ENCODE results near the gene TADA2A.
A peak's percentile ranks its signal among the peaks of the same experiment; 100 is the strongest.

TADA2A gene

DNA sequence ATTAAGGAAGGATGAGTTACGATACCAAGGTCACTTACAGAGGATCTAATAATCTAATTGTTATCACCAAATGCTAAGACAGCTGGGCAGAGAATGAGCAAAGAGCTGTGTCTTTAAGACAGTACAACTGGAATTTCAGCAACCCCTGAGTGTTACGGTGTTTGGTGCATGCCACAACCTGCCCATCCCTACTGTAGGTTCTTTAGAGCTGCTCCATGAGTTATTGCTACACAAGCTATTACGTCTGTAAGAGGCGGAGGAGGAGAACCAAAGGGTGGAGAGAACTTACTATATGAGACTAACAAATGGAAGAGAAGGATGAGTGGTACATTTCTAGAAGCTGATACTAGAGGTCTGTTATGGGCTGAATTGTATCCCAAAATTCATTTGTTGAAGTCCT is 45.1 kb upstream of the TADA2A start (continued):
- TF ChIP-seq ZNF302 (tag by site-specific recombination; IDR thresholded peaks at IDR 0.05; ENCODE audit: low read depth), result no peak
- no peak for TF ChIP-seq ZNF560 (tag by site-specific recombination; IDR thresholded peaks at IDR 0.05; ENCODE audit: borderline replicate concordance)
- no peak for TF ChIP-seq ZNF433 (tag by site-specific recombination; IDR thresholded peaks at IDR 0.05; ENCODE audit: low read depth)
- 0 out of 2 replicates have a peak, but pooled peaks have one; percentile 23 for TF ChIP-seq SP3 (tag by site-specific recombination; IDR thresholded peaks at IDR 0.05)
- TF ChIP-seq, protein P1, sequence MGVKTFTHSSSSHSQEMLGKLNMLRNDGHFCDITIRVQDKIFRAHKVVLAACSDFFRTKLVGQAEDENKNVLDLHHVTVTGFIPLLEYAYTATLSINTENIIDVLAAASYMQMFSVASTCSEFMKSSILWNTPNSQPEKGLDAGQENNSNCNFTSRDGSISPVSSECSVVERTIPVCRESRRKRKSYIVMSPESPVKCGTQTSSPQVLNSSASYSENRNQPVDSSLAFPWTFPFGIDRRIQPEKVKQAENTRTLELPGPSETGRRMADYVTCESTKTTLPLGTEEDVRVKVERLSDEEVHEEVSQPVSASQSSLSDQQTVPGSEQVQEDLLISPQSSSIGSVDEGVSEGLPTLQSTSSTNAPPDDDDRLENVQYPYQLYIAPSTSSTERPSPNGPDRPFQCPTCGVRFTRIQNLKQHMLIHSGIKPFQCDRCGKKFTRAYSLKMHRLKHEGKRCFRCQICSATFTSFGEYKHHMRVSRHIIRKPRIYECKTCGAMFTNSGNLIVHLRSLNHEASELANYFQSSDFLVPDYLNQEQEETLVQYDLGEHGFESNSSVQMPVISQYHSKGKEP (tag by site-specific recombination; IDR thresholded peaks at IDR 0.05), result peak; percentile 62
- TF ChIP-seq, protein P2, sequence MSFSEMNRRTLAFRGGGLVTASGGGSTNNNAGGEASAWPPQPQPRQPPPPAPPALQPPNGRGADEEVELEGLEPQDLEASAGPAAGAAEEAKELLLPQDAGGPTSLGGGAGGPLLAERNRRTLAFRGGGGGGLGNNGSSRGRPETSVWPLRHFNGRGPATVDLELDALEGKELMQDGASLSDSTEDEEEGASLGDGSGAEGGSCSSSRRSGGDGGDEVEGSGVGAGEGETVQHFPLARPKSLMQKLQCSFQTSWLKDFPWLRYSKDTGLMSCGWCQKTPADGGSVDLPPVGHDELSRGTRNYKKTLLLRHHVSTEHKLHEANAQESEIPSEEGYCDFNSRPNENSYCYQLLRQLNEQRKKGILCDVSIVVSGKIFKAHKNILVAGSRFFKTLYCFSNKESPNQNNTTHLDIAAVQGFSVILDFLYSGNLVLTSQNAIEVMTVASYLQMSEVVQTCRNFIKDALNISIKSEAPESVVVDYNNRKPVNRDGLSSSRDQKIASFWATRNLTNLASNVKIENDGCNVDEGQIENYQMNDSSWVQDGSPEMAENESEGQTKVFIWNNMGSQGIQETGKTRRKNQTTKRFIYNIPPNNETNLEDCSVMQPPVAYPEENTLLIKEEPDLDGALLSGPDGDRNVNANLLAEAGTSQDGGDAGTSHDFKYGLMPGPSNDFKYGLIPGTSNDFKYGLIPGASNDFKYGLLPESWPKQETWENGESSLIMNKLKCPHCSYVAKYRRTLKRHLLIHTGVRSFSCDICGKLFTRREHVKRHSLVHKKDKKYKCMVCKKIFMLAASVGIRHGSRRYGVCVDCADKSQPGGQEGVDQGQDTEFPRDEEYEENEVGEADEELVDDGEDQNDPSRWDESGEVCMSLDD (tag by site-specific recombination; IDR thresholded peaks at IDR 0.05), result no peak
- TF ChIP-seq ZNF416 (tag by site-specific recombination; IDR thresholded peaks at IDR 0.05), result no peak
- no peak for TF ChIP-seq GLIS1 (tag by site-specific recombination; IDR thresholded peaks at IDR 0.05)
- peak; percentile 53; the same call in 1 of the 2 replicates for TF ChIP-seq FEZF1 (tag by site-specific recombination; IDR thresholded peaks at IDR 0.05)
- TF ChIP-seq ZNF677 (tag by site-specific recombination; IDR thresholded peaks at IDR 0.05), result no peak
- TF ChIP-seq, protein P3, sequence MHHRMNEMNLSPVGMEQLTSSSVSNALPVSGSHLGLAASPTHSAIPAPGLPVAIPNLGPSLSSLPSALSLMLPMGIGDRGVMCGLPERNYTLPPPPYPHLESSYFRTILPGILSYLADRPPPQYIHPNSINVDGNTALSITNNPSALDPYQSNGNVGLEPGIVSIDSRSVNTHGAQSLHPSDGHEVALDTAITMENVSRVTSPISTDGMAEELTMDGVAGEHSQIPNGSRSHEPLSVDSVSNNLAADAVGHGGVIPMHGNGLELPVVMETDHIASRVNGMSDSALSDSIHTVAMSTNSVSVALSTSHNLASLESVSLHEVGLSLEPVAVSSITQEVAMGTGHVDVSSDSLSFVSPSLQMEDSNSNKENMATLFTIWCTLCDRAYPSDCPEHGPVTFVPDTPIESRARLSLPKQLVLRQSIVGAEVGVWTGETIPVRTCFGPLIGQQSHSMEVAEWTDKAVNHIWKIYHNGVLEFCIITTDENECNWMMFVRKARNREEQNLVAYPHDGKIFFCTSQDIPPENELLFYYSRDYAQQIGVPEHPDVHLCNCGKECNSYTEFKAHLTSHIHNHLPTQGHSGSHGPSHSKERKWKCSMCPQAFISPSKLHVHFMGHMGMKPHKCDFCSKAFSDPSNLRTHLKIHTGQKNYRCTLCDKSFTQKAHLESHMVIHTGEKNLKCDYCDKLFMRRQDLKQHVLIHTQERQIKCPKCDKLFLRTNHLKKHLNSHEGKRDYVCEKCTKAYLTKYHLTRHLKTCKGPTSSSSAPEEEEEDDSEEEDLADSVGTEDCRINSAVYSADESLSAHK (tag by site-specific recombination; IDR thresholded peaks at IDR 0.05), result no peak

DNA sequence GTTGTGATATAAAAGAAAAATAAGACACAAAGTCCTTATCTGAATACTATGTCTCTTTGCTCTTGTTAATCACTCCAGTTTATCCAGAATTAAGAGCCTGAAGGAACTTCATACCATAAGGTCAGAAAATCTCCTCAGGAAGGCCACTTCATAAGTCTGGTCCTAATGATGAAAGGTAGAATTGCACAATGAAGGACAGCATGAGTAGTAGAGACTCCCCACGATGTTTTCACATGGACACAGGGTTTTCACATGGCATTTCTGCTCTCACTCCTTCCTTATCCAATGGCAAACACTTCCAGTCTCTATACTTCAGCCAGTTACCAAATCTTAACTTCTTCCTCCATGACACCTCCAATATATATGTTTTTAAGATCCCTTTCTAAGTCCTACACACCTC is 41.1 kb upstream of the TADA2A start:
- ChIA-PET CTCF (interaction anchor here (0.8 to 1.6 kb wide), 3 partner anchors 8 to 11 kb away, joined by 3 to 12 read pairs (median 4); no protein-coding TSS in a partner anchor), POLR2A (no interaction called here)
- H3K4me3 ChIP-seq (ENCODE audit: low read depth, low read length), result no peak overlapping the region

DNA sequence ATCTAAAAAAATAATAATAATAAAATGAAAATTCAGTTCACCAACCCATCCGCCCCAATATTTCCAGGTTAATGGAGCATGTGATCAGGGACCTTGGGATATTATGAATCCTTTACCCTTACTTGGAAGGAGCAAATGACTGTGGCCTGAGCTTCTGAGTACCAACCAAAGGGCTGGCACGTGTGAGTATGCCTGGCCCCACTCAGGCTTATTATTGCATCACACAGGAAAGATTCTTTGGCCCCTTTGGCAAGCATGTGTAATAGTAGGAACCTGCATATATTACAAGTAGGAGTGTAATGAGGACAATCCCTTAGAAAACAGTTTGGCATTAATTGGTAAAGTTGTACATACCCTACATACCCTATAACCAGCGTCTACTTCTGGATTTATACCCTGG is 38.1 kb upstream of the TADA2A start:
- Histone ChIP-seq H3K27ac (ENCODE audit: extremely low read depth, low read depth, low read length) (no peak overlapping the region), H3K36me3 (ENCODE audit: control insufficient read depth in 2 of 2, insufficient read depth in 1 of 2, low read length in 2 of 2) (no peaks in the 10 kb centered on the region; a peak in 1 of 3 replicates), H3K4me1 (ENCODE audit: control insufficient read depth, insufficient read depth, low read length) (no peaks in the 10 kb centered on the region; the same call in 1 of the 2 replicates), H3K4me3 (ENCODE audit: low read depth, low read length) (no peak overlapping the region), H3K9me3 (ENCODE audit: control insufficient read depth, insufficient read depth, low read depth, low read length) (no peaks in the 10 kb centered on the region)
- POLR2A ChIA-PET, result interaction anchor here (0.8 kb wide), 1 partner anchor 9 kb away, joined by 3 read pairs; no protein-coding TSS in a partner anchor
- CTCF ChIA-PET, result interaction anchor here (0.7 to 1.3 kb wide), 2 partner anchors 29 to 129 kb away, joined by 3 read pairs; no protein-coding TSS in a partner anchor
- peak; percentile 47; the same call in 1 of the 2 replicates for TF ChIP-seq ZBTB20 (tag by site-specific recombination; IDR thresholded peaks at IDR 0.05)
- TF ChIP-seq, protein P4, sequence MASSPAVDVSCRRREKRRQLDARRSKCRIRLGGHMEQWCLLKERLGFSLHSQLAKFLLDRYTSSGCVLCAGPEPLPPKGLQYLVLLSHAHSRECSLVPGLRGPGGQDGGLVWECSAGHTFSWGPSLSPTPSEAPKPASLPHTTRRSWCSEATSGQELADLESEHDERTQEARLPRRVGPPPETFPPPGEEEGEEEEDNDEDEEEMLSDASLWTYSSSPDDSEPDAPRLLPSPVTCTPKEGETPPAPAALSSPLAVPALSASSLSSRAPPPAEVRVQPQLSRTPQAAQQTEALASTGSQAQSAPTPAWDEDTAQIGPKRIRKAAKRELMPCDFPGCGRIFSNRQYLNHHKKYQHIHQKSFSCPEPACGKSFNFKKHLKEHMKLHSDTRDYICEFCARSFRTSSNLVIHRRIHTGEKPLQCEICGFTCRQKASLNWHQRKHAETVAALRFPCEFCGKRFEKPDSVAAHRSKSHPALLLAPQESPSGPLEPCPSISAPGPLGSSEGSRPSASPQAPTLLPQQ (tag by site-specific recombination; IDR thresholded peaks at IDR 0.05), result peak; percentile 67
- TF ChIP-seq, protein P5, sequence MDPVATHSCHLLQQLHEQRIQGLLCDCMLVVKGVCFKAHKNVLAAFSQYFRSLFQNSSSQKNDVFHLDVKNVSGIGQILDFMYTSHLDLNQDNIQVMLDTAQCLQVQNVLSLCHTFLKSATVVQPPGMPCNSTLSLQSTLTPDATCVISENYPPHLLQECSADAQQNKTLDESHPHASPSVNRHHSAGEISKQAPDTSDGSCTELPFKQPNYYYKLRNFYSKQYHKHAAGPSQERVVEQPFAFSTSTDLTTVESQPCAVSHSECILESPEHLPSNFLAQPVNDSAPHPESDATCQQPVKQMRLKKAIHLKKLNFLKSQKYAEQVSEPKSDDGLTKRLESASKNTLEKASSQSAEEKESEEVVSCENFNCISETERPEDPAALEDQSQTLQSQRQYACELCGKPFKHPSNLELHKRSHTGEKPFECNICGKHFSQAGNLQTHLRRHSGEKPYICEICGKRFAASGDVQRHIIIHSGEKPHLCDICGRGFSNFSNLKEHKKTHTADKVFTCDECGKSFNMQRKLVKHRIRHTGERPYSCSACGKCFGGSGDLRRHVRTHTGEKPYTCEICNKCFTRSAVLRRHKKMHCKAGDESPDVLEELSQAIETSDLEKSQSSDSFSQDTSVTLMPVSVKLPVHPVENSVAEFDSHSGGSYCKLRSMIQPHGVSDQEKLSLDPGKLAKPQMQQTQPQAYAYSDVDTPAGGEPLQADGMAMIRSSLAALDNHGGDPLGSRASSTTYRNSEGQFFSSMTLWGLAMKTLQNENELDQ (tag by site-specific recombination; IDR thresholded peaks at IDR 0.05; ENCODE audit: low read depth), result no peak

More for the DNA sequence above, 41.1 kb upstream of the TADA2A start:
- Histone ChIP-seq H3K9me3 (ENCODE audit: control insufficient read depth, insufficient read depth, low read depth, low read length) (no peaks in the 10 kb centered on the region), H3K27ac (ENCODE audit: extremely low read depth, low read depth, low read length) (no peak overlapping the region), H3K4me1 (ENCODE audit: control insufficient read depth, insufficient read depth, low read length) (no peaks in the 10 kb centered on the region), H3K36me3 (ENCODE audit: control insufficient read depth in 2 of 2, insufficient read depth in 1 of 2, low read length in 2 of 2) (no peaks in the 10 kb centered on the region; a peak in 1 of 3 replicates)
- no peak for TF ChIP-seq ZNF837 (tag by site-specific recombination; IDR thresholded peaks at IDR 0.05)

All from HEK293 (cell line).